GM21528 (cell line): Measurements from ENCODE around the gene MED8.
"Not testable (repeated sequence)": the region's sequence is repeated elsewhere in the genome, so short reads cannot be mapped to it uniquely, and the experiment has no call there.

Source experiments
- ATAC-seq: cut with Tn5 transposase; IDR thresholded peaks from one replicate; pipeline ENCODE4 v1.9.1; 2021; ENCODE audit warnings: mild to moderate bottlenecking, moderate library complexity; ENCODE audit not compliant: unreplicated experiment, low FRiP score

The MED8 gene

GRCh38 chr1:43422995-43423671 is 33.5 kb upstream of the MED8 start:
- no peak for ATAC-seq

- no peak for ATAC-seq
Observed at GRCh38 chr1:43421976-43422750, 32.6 kb upstream of the MED8 start.

- ATAC-seq = no peak
Observed at GRCh38 chr1:43421396-43421795, 31.8 kb upstream of the MED8 start.

- ATAC-seq = no peak
Observed at GRCh38 chr1:43420874-43421273, 31.3 kb upstream of the MED8 start.

- ATAC-seq = no peak
Observed at GRCh38 chr1:43419627-43420425, 30.2 kb upstream of the MED8 start.

- ATAC-seq = no peak
Observed at GRCh38 chr1:43418858-43419257, 29.3 kb upstream of the MED8 start.

- no peak for ATAC-seq
Observed at GRCh38 chr1:43415901-43416300, 26.3 kb upstream of the MED8 start.

GRCh38 chr1:43414634-43415223 is 25.1 kb upstream of the MED8 start:
- no peak for ATAC-seq

GRCh38 chr1:43413426-43413825 is 23.8 kb upstream of the MED8 start:
- ATAC-seq = not testable (repeated sequence)

- no peak for ATAC-seq
Observed at GRCh38 chr1:43410571-43410970, 21.0 kb upstream of the MED8 start.

GRCh38 chr1:43405876-43406234 is 16.3 kb upstream of the MED8 start:
- ATAC-seq = no peak

GRCh38 chr1:43405219-43405875 is 15.7 kb upstream of the MED8 start:
- no peak for ATAC-seq

- ATAC-seq = no peak
Observed at GRCh38 chr1:43404353-43404752, 14.8 kb upstream of the MED8 start.

GRCh38 chr1:43402089-43402865 is 12.7 kb upstream of the MED8 start:
- no peak for ATAC-seq

- not testable (repeated sequence) for ATAC-seq
Observed at GRCh38 chr1:43400441-43400840, 10.8 kb upstream of the MED8 start.

GRCh38 chr1:43398227-43398626 is 8.6 kb upstream of the MED8 start:
- no peak for ATAC-seq

GRCh38 chr1:43396059-43396458 is 6.5 kb upstream of the MED8 start:
- no peak for ATAC-seq

- no peak for ATAC-seq
Observed at GRCh38 chr1:43395523-43395922, 5.9 kb upstream of the MED8 start.

- no peak for ATAC-seq
Observed at GRCh38 chr1:43392702-43393101, 3.1 kb upstream of the MED8 start.

- ATAC-seq = no peak
Observed at GRCh38 chr1:43388613-43389012, 987 bp downstream of the MED8 start.
